ENCODE data around the gene MAN1A1. TPM values are rescaled to one million over a fixed set of nuclear protein-coding genes. Genes with fewer than 3 reads are reported as not detected.

The MAN1A1 gene
- polyA plus RNA-seq, 1 experiment = 1.6 TPM

GRCh38 chr6:119346936-119347335 is 2.6 kb downstream of the MAN1A1 start:
- DNase-seq (ENCODE audit: low read depth) = no peak
- Histone ChIP-seq H3K27me3 (ENCODE audit: control insufficient read depth, insufficient read depth, low read length) (no peaks in the 10 kb centered on the region), H3K4me3 (ENCODE audit: low read depth, low read length) (no peak overlapping the region; the same call in 1 of the 2 replicates), H3K36me3 (ENCODE audit: control insufficient read depth, insufficient read depth, low read length) (no peaks in the 10 kb centered on the region)
- CTCF ChIA-PET = interaction anchor here (0.9 to 1.3 kb wide), 3 partner anchors 13 to 218 kb away, joined by 3 to 4 read pairs (median 3); no protein-coding TSS in a partner anchor
- TF ChIP-seq CTCF (IDR thresholded peaks at IDR 0.05; ENCODE audit: insufficient read depth, low read depth, low read length) = no peak
- POLR2A ChIA-PET = no interaction called here

- H3K36me3 ChIP-seq (ENCODE audit: control insufficient read depth, insufficient read depth, low read length) = no peaks in the 10 kb centered on the region
- no peak for TF ChIP-seq CTCF (IDR thresholded peaks at IDR 0.05; ENCODE audit: insufficient read depth, low read depth, low read length)
- CTCF ChIA-PET = interaction anchor here (0.9 to 1.4 kb wide), 3 partner anchors 12 to 217 kb away, joined by 3 to 4 read pairs (median 3); no protein-coding TSS in a partner anchor
- no peak overlapping the region for H3K4me3 ChIP-seq (ENCODE audit: low read depth, low read length)
- POLR2A ChIA-PET = no interaction called here
- DNase-seq (ENCODE audit: low read depth) = no peak
- no peaks in the 10 kb centered on the region for H3K27me3 ChIP-seq (ENCODE audit: control insufficient read depth, insufficient read depth, low read length)
Measured at GRCh38 chr6:119346450-119346849, 3.1 kb downstream of the MAN1A1 start.

- ChIA-PET CTCF (interaction anchor here (1.4 kb wide), 1 partner anchor 216 kb away, joined by 3 read pairs; no protein-coding TSS in a partner anchor), POLR2A (no interaction called here)
- DNase-seq (ENCODE audit: low read depth) = no peak
- TF ChIP-seq CTCF (IDR thresholded peaks at IDR 0.05; ENCODE audit: insufficient read depth, low read depth, low read length) = no peak
- H3K27me3 ChIP-seq (ENCODE audit: control insufficient read depth, insufficient read depth, low read length) = no peaks in the 10 kb centered on the region
- H3K36me3 ChIP-seq (ENCODE audit: control insufficient read depth, insufficient read depth, low read length) = no peaks in the 10 kb centered on the region
- H3K4me3 ChIP-seq (ENCODE audit: low read depth, low read length) = no peak overlapping the region
Measured at GRCh38 chr6:119345114-119345513, 4.4 kb downstream of the MAN1A1 start.

- Histone ChIP-seq H3K27me3 (ENCODE audit: control insufficient read depth, insufficient read depth, low read length) (no peaks in the 10 kb centered on the region), H3K4me3 (ENCODE audit: low read depth, low read length) (no peak overlapping the region), H3K36me3 (ENCODE audit: control insufficient read depth, insufficient read depth, low read length) (no peaks in the 10 kb centered on the region)
- DNase-seq (ENCODE audit: low read depth) = no peak
- no peak for TF ChIP-seq CTCF (IDR thresholded peaks at IDR 0.05; ENCODE audit: insufficient read depth, low read depth, low read length)
- ChIA-PET CTCF (interaction anchor here (0.7 kb wide), 1 partner anchor 1109 kb away, joined by 3 read pairs; no protein-coding TSS in a partner anchor), POLR2A (no interaction called here)
Measured at GRCh38 chr6:119344306-119344705, 5.3 kb downstream of the MAN1A1 start.

GRCh38 chr6:119343573-119344146 is 5.9 kb downstream of the MAN1A1 start:
- no peak for TF ChIP-seq CTCF (IDR thresholded peaks at IDR 0.05; ENCODE audit: insufficient read depth, low read depth, low read length)
- H3K27me3 ChIP-seq (ENCODE audit: control insufficient read depth, insufficient read depth, low read length) = no peaks in the 10 kb centered on the region
- no peak for DNase-seq (ENCODE audit: low read depth)
- H3K36me3 ChIP-seq (ENCODE audit: control insufficient read depth, insufficient read depth, low read length) = no peaks in the 10 kb centered on the region
- ChIA-PET POLR2A (no interaction called here), CTCF (interaction anchor here (0.7 kb wide), 1 partner anchor 1108 kb away, joined by 3 read pairs; no protein-coding TSS in a partner anchor)
- no peak overlapping the region for H3K4me3 ChIP-seq (ENCODE audit: low read depth, low read length)

Measured in BJ (cell line).